Coronary artery (tissue), 2 donors: ENCODE results near the gene RALGAPA2.

ENCODE experiments used
- DNase-seq: peaks from one replicate; pipeline ENCODE4 v3.0.0-alpha.2; 2017; ENCODE audit warnings: low spot score
- H3K27ac ChIP-seq, 2 donors: fragments of 200-600 bp; sonication (generic); one replicate each; pipeline ENCODE4 v1.5.1; 2016 to 2019
- H3K4me3 ChIP-seq: fragments of 200-600 bp; sonication (generic); 2 replicates; pipeline ENCODE4 v1.5.1; 2016; ENCODE audit warnings: mild to moderate bottlenecking, moderate library complexity
- TF ChIP-seq, protein P1 (sequence below): fragments of 200-600 bp; sonication (generic); IDR thresholded peaks from one replicate; pipeline ENCODE4 v1.5.1; 2019; ENCODE audit warnings: antibody characterized with exemption

The RALGAPA2 gene

DNA sequence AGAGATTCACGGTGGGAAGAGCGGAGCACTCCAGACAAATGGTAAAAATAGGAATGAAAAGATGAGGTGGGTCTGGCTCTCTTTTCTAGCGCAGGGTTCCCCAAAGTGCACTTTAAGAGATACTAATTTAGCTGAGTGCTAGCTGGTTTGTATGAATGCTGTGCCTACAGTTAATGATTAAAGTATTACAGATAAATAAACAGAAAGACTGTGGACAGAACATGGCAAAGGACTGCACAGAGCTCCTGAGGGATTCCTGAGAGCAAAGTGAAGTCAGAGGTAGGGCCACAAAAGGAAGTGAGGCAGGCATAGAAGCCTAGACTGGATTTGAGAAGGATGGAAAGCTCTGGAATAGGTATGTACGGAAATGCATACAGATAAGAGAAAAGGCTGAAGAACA, 230.0 kb downstream of the RALGAPA2 start:
- Histone ChIP-seq H3K27ac (no peak overlapping the region), H3K4me3 (no peak overlapping the region)
- TF ChIP-seq, protein P1, sequence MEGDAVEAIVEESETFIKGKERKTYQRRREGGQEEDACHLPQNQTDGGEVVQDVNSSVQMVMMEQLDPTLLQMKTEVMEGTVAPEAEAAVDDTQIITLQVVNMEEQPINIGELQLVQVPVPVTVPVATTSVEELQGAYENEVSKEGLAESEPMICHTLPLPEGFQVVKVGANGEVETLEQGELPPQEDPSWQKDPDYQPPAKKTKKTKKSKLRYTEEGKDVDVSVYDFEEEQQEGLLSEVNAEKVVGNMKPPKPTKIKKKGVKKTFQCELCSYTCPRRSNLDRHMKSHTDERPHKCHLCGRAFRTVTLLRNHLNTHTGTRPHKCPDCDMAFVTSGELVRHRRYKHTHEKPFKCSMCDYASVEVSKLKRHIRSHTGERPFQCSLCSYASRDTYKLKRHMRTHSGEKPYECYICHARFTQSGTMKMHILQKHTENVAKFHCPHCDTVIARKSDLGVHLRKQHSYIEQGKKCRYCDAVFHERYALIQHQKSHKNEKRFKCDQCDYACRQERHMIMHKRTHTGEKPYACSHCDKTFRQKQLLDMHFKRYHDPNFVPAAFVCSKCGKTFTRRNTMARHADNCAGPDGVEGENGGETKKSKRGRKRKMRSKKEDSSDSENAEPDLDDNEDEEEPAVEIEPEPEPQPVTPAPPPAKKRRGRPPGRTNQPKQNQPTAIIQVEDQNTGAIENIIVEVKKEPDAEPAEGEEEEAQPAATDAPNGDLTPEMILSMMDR: no peak
- DNase-seq: no peak

GRCh38 chr20:20480689-20481088, 231.8 kb downstream of the RALGAPA2 start:
- Histone ChIP-seq H3K27ac (no peak overlapping the region), H3K4me3 (no peak overlapping the region)
- no peak for DNase-seq
- TF ChIP-seq, protein P1: no peak

DNA sequence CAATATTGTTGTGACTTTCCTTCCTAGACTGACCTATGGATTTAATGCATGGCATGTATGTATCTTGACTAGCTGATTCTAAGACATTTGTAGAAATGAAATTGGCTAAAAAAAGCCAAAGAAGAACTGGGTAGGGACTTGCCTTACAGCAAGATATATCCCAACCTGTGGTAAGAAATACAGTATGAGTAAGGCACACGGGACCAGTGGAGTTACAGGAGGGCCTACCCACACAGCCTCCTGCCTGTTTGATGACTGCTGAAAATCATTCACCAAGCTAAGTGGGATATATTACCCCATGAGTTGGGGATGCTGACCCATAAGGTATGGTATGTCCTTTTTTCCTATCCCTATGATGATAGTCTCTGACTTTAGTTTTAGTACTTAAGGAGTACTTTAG, 232.3 kb downstream of the RALGAPA2 start:
- no peak overlapping the region for H3K4me3 ChIP-seq
- no peak for DNase-seq
- TF ChIP-seq, protein P1: no peak
- no peak overlapping the region for H3K27ac ChIP-seq

DNA sequence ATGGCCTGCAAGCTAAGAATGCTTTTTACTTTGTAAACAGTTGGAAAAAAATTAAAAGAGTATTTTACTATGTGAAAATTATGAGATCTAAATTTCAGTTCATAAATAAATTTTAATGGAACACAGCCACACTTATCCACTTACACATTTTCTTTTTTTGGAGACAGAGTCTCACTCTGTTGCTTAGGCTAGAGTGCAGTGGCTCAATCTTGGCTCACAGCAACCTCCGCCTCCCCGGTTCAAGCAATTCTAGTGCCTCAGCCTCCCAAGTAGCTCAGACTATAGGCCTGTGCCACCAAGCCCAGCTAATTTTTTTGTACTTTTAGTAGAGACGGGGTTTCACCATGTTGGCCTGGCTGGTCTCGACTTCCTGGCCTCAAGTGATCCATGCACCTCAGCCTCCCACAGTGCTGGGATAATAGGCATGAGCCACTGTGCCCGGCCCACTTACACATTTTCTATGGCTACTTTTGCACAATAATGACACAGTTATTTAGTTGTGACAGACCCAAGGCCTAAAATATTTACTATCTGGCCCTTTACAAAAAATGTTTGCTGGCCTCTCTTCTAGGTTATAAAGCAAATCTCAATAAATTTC, 234.9 kb downstream of the RALGAPA2 start:
- DNase-seq: no peak
- H3K4me3 ChIP-seq: no peak overlapping the region
- TF ChIP-seq, protein P1: no peak
- no peak overlapping the region for H3K27ac ChIP-seq

DNA sequence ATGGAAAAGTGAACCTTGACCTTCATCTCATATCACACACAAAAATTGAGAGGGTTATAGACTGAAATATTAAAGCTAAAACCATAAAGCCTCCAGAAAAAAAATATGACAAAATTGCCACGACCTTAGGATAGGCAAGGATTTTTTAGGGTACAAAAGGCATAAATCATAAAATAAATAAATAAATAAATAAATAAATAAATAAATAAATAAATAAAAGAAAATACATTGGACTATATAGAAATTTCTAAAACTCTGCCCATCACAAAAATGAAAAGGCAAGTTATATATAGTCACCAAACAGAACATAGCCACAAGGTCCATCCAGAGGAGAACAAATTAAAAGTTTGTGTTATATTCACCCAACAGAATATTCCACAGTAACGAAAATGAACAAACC, 235.9 kb downstream of the RALGAPA2 start:
- no peak overlapping the region for H3K4me3 ChIP-seq
- TF ChIP-seq, protein P1: no peak
- H3K27ac ChIP-seq: no peak overlapping the region
- no peak for DNase-seq

DNA sequence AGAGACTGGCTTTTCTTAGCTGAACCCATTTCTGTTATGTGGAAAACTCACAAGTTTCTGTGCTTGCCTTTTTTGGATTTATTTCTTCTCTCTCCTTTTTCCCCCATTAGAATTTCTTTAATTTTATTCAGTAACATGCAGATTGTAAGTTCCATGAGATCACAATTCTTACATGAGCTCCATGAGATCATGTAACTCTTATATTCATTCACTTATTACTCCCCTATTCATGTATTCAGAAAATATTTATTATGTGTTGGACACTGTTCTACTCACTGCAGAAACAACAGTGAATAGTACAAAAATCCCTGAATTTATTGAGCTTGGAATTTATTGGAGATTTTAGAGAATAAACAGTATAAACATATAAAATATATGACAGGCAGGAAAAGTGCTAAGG, 238.8 kb downstream of the RALGAPA2 start:
- DNase-seq: no peak
- no peak overlapping the region for H3K27ac ChIP-seq
- TF ChIP-seq, protein P1: no peak
- H3K4me3 ChIP-seq: no peak overlapping the region

GRCh38 chr20:20472684-20473274, 239.7 kb downstream of the RALGAPA2 start:
- DNase-seq: no peak
- TF ChIP-seq, protein P1: no peak
- no peak overlapping the region for H3K4me3 ChIP-seq
- H3K27ac ChIP-seq: no peak overlapping the region
